Measurements from ENCODE around the gene GATAD2B.
"Not testable (repeated sequence)": the region's sequence is repeated elsewhere in the genome, so short reads cannot be mapped to it uniquely, and the experiment has no call there.

GATAD2B gene

DNA sequence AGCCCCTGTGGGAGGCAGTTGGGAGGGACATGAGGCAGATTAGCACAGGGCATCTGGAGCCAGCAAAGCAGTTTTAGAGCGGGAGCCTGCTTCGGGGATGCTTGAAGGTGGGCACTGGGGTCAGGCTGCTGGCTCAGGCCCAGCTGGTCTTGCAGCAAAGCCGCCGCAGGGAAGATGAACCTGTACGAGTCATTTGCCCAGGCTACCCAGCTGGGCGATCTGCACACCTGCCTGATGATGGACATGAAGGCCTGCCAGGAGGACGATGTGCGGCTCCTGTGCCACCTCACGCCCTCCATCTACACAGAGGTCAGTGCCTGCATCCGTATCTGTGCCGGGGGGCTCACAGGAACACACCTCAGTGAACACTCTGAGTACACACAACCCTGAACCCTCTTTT, 155.3 kb downstream of the GATAD2B start:
- in situ Hi-C loops (cut with HindIII; ENCODE audit: low sequenced_read_pairs), result no loop called here

- in situ Hi-C loops (cut with HindIII; ENCODE audit: low sequenced_read_pairs), result not testable (repeated sequence)
Observed at GRCh38 chr1:153766663-153767062, 156.1 kb downstream of the GATAD2B start.

DNA sequence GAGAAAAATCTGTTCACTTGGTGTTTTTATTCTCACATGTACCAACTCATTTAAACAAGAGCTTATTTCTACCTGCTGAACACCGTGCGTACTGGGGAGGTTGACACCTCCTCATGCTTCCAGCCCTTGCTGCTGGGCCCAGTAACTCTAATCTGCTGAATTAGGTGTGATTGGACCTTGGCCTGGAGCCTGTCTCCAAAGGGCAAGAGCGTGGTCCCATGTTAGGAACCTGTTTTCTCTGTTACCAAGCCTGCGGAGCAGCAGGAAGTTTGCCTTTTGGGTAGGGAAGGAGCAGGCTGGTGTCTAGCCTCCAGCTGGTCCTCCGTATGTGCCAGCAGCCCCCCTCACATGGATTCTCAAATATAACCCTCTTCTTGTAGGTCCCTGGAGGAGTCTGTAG, 158.5 kb downstream of the GATAD2B start:
- in situ Hi-C loops (cut with HindIII; ENCODE audit: low sequenced_read_pairs), result no loop called here

DNA sequence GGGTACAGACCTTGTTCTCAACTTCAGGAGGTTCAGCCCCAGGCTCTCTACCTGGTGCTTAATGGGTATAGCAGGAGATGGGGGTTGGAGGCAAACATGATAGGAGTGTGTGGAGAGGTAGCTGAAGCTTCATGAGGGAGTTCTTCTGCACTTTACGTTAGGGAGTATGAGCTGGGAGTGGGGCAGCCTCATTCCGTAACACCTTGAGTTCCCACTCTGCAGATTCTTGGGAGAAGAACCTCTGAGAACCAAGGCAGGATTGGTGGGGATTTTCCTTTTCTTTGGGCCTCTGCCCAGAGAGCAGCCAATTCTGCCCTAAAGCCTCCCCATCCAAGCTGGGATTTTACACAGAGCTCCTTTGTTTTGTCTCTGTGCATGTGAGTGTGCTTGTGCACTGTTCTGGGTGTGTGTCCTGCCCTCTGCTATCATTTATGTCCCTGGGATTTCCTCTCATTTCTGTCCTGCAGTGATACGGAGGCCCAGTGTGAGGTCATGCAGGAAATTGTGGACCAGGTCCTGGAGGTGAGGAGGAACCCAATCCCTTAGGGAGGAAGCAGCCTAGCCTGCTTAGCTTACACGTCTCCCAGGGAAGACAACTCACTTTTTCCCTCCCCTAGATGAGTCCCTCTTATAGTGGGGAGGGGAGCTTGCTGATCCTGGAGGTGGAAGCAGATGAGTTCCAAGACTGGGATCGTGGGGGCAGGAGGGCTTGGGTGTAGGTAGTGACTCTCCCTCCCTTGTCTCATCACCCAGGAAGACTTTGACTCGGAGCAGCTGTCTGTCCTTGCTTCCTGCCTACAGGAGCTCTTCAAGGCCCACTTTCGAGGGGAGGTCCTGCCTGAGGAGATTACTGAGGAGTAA, 159.2 kb downstream of the GATAD2B start:
- in situ Hi-C loops (cut with HindIII; ENCODE audit: low sequenced_read_pairs), result no loop called here

GRCh38 chr1:153760440-153760839, 162.3 kb downstream of the GATAD2B start:
- in situ Hi-C loops (cut with HindIII; ENCODE audit: low sequenced_read_pairs), result no loop called here

All from DLD1 (cell line).